Endothelial cell of umbilical vein (primary cell): ENCODE measurements around the gene IL16. TPM values are rescaled to one million over a fixed set of nuclear protein-coding genes. Genes with fewer than 3 reads are reported as not detected.

ENCODE experiments used
- BruUV-seq: library from RNA; stranded (reverse); fragments of 400-500 nt; replicated peaks from 2 replicates; lab custom pipeline; 2021; lab: Mats Ljungman, UMichigan
- CTCF ChIA-PET: fragments of 300-600, 350-600 bp; sonication (Branson Sonifier 250); formaldehyde crosslinking; loops from one replicate; lab custom pipeline; 2021; ENCODE audit warnings: antibody characterized with exemption, inconsistent platforms; lab: Charles Lee
- POLR2A ChIA-PET: fragments of 300-600, 350-600 bp; sonication (Branson Sonifier 250); formaldehyde crosslinking; loops from one replicate; lab custom pipeline; 2021; ENCODE audit warnings: antibody characterized with exemption, inconsistent platforms; lab: Charles Lee
- DNase-seq: peaks from one replicate; pipeline ENCODE4 v3.0.0-alpha.2; 2011; ENCODE audit warnings: low read depth, low spot score
- FAIRE-seq: peaks from 2 replicates; lab custom pipeline; 2011; peaks lifted over from hg19 to GRCh38; lab: Jason Lieb, UNC
- H2AFZ ChIP-seq: 2 replicates; pipeline ENCODE4 v1.6.0; 2012; ENCODE audit warnings: low read depth, low read length, control low read depth, inconsistent platforms
- H3K27ac ChIP-seq: 2 replicates; pipeline ENCODE4 v1.5.1; 2011; ENCODE audit warnings: low read depth, mild to moderate bottlenecking, control low read depth, low read length, moderate library complexity; ENCODE audit not compliant: insufficient read depth
- H3K27me3 ChIP-seq, 2 experiments: 2 replicates each; pipeline versions ENCODE4 v1.6.0 to v1.6.1; 2011; ENCODE audit warnings: low read length in 2 of 2, mixed read lengths in 1 of 2; ENCODE audit not compliant: control insufficient read depth in 2 of 2, insufficient read depth in 2 of 2
- H3K36me3 ChIP-seq, 2 experiments: 2 replicates in 1 of 2; 3 replicates in 1 of 2; pipeline ENCODE4 v1.5.1; 2011; ENCODE audit warnings: low read length in 2 of 2, mild to moderate bottlenecking in 1 of 2, moderate library complexity in 1 of 2; ENCODE audit not compliant: control insufficient read depth in 2 of 2, insufficient read depth in 2 of 2; ENCODE audit errors: extremely low read depth in 1 of 2
- H3K4me1 ChIP-seq: 3 replicates; pipeline ENCODE4 v1.5.1; 2011; ENCODE audit warnings: mild to moderate bottlenecking, low read length; ENCODE audit not compliant: control insufficient read depth, insufficient read depth; ENCODE audit errors: extremely low read depth
- H3K4me2 ChIP-seq: 2 replicates; pipeline ENCODE4 v1.6.1; 2011; ENCODE audit warnings: low read length, control low read depth, mixed read lengths; ENCODE audit not compliant: insufficient read depth
- H3K4me3 ChIP-seq, 3 experiments: fragments of 200-600 bp in 1 of 3; sonication (generic), shearing (Covaris generic) in 1 of 3; replicated peaks in 1 of 3; 2 replicates each; pipeline ENCODE4 v1.5.1; 2011 to 2016; ENCODE audit warnings: control low read depth in 3 of 3, low read length in 3 of 3, mild to moderate bottlenecking in 2 of 3, inconsistent platforms in 1 of 3, low read depth in 1 of 3, moderate library complexity in 1 of 3; ENCODE audit not compliant: insufficient read depth in 1 of 3
- H3K79me2 ChIP-seq: 2 replicates; pipeline ENCODE4 v1.6.0; 2012; ENCODE audit warnings: low read length, inconsistent platforms; ENCODE audit not compliant: control insufficient read depth, insufficient read depth
- H3K9ac ChIP-seq: replicated peaks from 2 replicates; pipeline ENCODE3; 2011; ENCODE audit warnings: low read length, control low read depth; ENCODE audit not compliant: insufficient read depth; ENCODE audit errors: extremely low read depth
- H3K9me1 ChIP-seq: replicated peaks from 3 replicates; pipeline ENCODE4 v1.6.0; 2011; ENCODE audit warnings: mild to moderate bottlenecking, low read length; ENCODE audit not compliant: control insufficient read depth, insufficient read depth; ENCODE audit errors: extremely low read depth
- H3K9me3 ChIP-seq: replicated peaks from 2 replicates; pipeline ENCODE4 v1.5.1; 2012; ENCODE audit warnings: low read length, inconsistent platforms; ENCODE audit not compliant: control insufficient read depth, insufficient read depth
- H4K20me1 ChIP-seq: replicated peaks from 2 replicates; pipeline ENCODE3; 2011; ENCODE audit warnings: mild to moderate bottlenecking, low read length; ENCODE audit not compliant: control insufficient read depth, insufficient read depth; ENCODE audit errors: extremely low read depth
- EZH2 ChIP-seq: IDR thresholded peaks from 2 replicates; pipeline ENCODE4 v1.6.1; 2012; ENCODE audit warnings: borderline replicate concordance, low read depth, mild to moderate bottlenecking, moderate library complexity, low read length, inconsistent platforms; ENCODE audit not compliant: severe bottlenecking
- FOS ChIP-seq: IDR thresholded peaks from 2 replicates; pipeline ENCODE4 v1.6.1; 2011; ENCODE audit warnings: mild to moderate bottlenecking, low read length, moderate library complexity, borderline replicate concordance; ENCODE audit not compliant: insufficient read depth
- GATA2 ChIP-seq: IDR thresholded peaks from 2 replicates; pipeline ENCODE4 v1.7.0; 2011; ENCODE audit warnings: low read depth, mild to moderate bottlenecking, moderate library complexity, mixed read lengths, low read length; ENCODE audit not compliant: insufficient read length, insufficient read depth
- JUN ChIP-seq: IDR thresholded peaks from 2 replicates; pipeline ENCODE4 v1.6.1; 2011; ENCODE audit warnings: borderline replicate concordance, low read depth; ENCODE audit not compliant: insufficient read length, insufficient read depth
- MYC ChIP-seq: IDR thresholded peaks from one replicate; pipeline ENCODE4 v1.6.1; 2011; ENCODE audit warnings: mild to moderate bottlenecking, low read depth, low read length
- POLR2A ChIP-seq: IDR thresholded peaks from 2 replicates; pipeline ENCODE4 v1.6.1; 2012; ENCODE audit warnings: low read depth, mild to moderate bottlenecking, control low read depth, low read length
- POLR2AphosphoS5 ChIP-seq: IDR thresholded peaks from 2 replicates; pipeline ENCODE4 v1.6.1; 2012; ENCODE audit warnings: low read depth, mild to moderate bottlenecking, control low read depth, low read length, moderate library complexity; ENCODE audit not compliant: insufficient read depth
- dilution Hi-C: fragments of 300-500 bp; cut with MboI; formaldehyde crosslinking; loops from one replicate; pipeline ENCODE4 v1.15.0; 2019; ENCODE audit warnings: low sequenced_read_pairs; ENCODE audit not compliant: extremely low pct_ligation_motif_present
- intact Hi-C: fragments of 100-400 bp; cut with micrococcal nuclease; formaldehyde crosslinking; loops from one replicate; pipeline ENCODE4 v1.10.0; 2022
- polyA plus RNA-seq, 4 experiments: library from polyadenylated mRNA; depleted of rRNA in 3 of 4; stranded (reverse) in 3 of 4; unstranded in 1 of 4; fragments of >200 nt; gene quantifications; 2 replicates each; pipeline versions ENCODE4 v1.2.1 to v1.2.3, GENCODE V29; 2011 to 2012; ENCODE audit warnings: missing spikeins in 1 of 4
- total RNA-seq: library from RNA; stranded (reverse); gene quantifications from 2 replicates; pipeline ENCODE4 v1.2.3, GENCODE V29; 2021
- TF ChIP-seq, protein P1 (sequence below): IDR thresholded peaks from 2 replicates; pipeline ENCODE4 v1.6.1; 2011; ENCODE audit not compliant: insufficient read depth, insufficient read length
- TF ChIP-seq, protein P2 (sequence below), 2 donors: IDR thresholded peaks; 1 replicate in 1 of 2; 2 replicates in 1 of 2; pipeline ENCODE4 v1.5.1; 2011; ENCODE audit warnings: low read length in 2 of 2, mild to moderate bottlenecking in 2 of 2, moderate library complexity in 2 of 2, control low read depth in 1 of 2, inconsistent platforms in 1 of 2, low read depth in 1 of 2; ENCODE audit not compliant: insufficient read depth in 1 of 2; ENCODE audit errors: extremely low read depth in 1 of 2

IL16 gene
- total and polyA plus RNA-seq, 2 donors (not counting 3 experiments of a cell fraction or from before 2014, with no cell fraction given), result 0.29 to 2.1 TPM

DNA sequence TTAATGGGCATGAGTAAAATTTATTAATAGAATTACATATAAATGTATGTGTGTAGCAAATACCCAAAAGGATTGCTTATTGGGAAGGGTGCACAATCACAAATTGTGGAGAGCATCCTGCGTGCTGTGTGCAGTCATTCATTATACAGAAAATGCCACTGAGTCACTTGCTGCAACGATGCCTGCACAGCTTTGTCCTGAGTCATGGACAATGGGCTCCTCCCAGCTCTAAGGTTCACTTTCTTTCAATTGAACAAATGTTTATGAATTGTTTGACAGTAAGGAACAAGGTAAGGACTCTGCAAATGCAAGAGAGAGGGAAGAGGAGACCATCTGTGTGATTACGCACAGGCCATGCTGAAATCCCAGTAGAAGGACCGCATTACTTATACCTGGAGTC lies 43.9 kb upstream of the IL16 start:
- POLR2A ChIA-PET, result no interaction called here
- intact Hi-C loops, result loop anchor here (1.0 kb wide), 1 partner anchor 175 kb away; no protein-coding TSS in a partner anchor

More for the DNA sequence above, 43.9 kb upstream of the IL16 start:
- Histone ChIP-seq H3K9ac (no peak overlapping the region), H4K20me1 (no peaks in the 10 kb centered on the region), H3K36me3 (no peaks in the 10 kb centered on the region), H3K4me2 (no peak overlapping the region), H3K27me3 (no peaks in the 10 kb centered on the region), H3K9me3 (no peaks in the 10 kb centered on the region), H3K27ac (no peak overlapping the region), H3K9me1 (no peaks in the 10 kb centered on the region), H3K79me2 (no peaks in the 10 kb centered on the region), H3K4me1 (no peaks in the 10 kb centered on the region), H2AFZ (no peak overlapping the region), H3K4me3 (no peak overlapping the region)
- dilution Hi-C loops, result no loop called here
- DNase-seq (no peak), FAIRE-seq (no peak)
- TF ChIP-seq GATA2 (no peak), FOS (no peak), MYC (no peak), POLR2AphosphoS5 (no peak), POLR2A (no peak), JUN (no peak), EZH2 (no peak)
- TF ChIP-seq, protein P1, sequence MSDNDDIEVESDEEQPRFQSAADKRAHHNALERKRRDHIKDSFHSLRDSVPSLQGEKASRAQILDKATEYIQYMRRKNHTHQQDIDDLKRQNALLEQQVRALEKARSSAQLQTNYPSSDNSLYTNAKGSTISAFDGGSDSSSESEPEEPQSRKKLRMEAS, result no peak
- TF ChIP-seq, protein P2, sequence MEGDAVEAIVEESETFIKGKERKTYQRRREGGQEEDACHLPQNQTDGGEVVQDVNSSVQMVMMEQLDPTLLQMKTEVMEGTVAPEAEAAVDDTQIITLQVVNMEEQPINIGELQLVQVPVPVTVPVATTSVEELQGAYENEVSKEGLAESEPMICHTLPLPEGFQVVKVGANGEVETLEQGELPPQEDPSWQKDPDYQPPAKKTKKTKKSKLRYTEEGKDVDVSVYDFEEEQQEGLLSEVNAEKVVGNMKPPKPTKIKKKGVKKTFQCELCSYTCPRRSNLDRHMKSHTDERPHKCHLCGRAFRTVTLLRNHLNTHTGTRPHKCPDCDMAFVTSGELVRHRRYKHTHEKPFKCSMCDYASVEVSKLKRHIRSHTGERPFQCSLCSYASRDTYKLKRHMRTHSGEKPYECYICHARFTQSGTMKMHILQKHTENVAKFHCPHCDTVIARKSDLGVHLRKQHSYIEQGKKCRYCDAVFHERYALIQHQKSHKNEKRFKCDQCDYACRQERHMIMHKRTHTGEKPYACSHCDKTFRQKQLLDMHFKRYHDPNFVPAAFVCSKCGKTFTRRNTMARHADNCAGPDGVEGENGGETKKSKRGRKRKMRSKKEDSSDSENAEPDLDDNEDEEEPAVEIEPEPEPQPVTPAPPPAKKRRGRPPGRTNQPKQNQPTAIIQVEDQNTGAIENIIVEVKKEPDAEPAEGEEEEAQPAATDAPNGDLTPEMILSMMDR (IDR thresholded peaks at IDR 0.05; ENCODE audit: extremely low read depth in 1 of 2, insufficient read depth in 1 of 2, low read depth in 1 of 2, low read length in 2 of 2), result no peak
- CTCF ChIA-PET, result interaction anchor here (1.4 to 10.3 kb wide), 4 partner anchors 9 to 114 kb away, joined by 4 to 472 read pairs (median 24); no protein-coding TSS in a partner anchor
- no TSS peak for BruUV-seq
